ENCODE data around the gene CACHD1. TPM values are rescaled to one million over a fixed set of nuclear protein-coding genes. Genes with fewer than 3 reads are reported as not detected.

Gene CACHD1
- total RNA-seq, 3 donors from 2014 or later (not counting 1 experiment from before 2014, with no cell fraction given): not detected

DNA sequence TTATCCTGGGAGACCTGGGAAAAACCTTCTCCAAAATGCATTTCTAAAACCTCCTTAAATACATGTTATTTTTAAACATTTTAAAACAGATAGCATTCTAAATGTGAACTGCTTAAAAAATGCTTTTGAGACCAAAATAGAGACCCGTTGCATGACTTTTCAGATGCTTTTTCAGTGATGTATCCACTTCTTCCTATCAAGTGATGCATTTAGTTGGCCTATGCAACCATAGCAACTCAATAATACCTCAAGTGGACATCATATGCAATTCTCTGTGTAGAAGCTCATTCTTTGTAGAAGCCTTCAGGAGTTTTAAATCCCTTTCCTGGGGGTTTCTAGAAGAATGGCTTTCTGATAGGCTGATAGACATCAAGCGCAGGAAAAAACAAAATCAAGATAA lies 180.5 kb downstream of the CACHD1 start:
- H3K9me3 ChIP-seq (ENCODE audit: control insufficient read depth, insufficient read depth, low read length): no peaks in the 10 kb centered on the region
- H3K4me1 ChIP-seq (ENCODE audit: control insufficient read depth, insufficient read depth, low read length): no peaks in the 10 kb centered on the region
- DNase-seq (no peak), ATAC-seq (no peak)
- peaks cover 12 to 19% of the 10 kb centered on the region in 2 donors for H3K27me3 Mint-ChIP-seq (ENCODE audit: low read depth in 2 of 2)
- TF ChIP-seq CTCF (IDR thresholded peaks at IDR 0.05): no peak
- intact Hi-C loops (cut with micrococcal nuclease): no loop called here
- peaks cover 0 to 2% of the 10 kb centered on the region in 2 donors for H3K9me3 Mint-ChIP-seq
- 85% methylated on average over 1 of the region's 2 CpGs for WGBS (ENCODE audit: insufficient coverage)
- no peak overlapping the region for H3K4me3 Mint-ChIP-seq
- no peak overlapping the region for H3K4me3 ChIP-seq (ENCODE audit: low read length)
- no peaks in the 10 kb centered on the region for H3K4me1 Mint-ChIP-seq
- no peak overlapping the region for H3K27ac Mint-ChIP-seq
- H3K36me3 Mint-ChIP-seq: no peaks in the 10 kb centered on the region
- no peak overlapping the region for H3K27ac ChIP-seq (ENCODE audit: low read length)
- H3K27me3 ChIP-seq (ENCODE audit: control insufficient read depth, insufficient read depth, low read length): no peaks in the 10 kb centered on the region
- H3K36me3 ChIP-seq (ENCODE audit: control insufficient read depth, insufficient read depth, low read length): no peaks in the 10 kb centered on the region

GRCh38 chr1:64651841-64652240 lies 181.9 kb downstream of the CACHD1 start:
- no peak overlapping the region for H3K4me3 ChIP-seq (ENCODE audit: low read length)
- WGBS (ENCODE audit: insufficient coverage): 95% methylated on average over 4 of the region's 4 CpGs
- no peak for DNase-seq
- no peaks in the 10 kb centered on the region for H3K36me3 Mint-ChIP-seq
- no peaks in the 10 kb centered on the region for H3K9me3 ChIP-seq (ENCODE audit: control insufficient read depth, insufficient read depth, low read length)
- peaks cover 0 to 2% of the 10 kb centered on the region in 2 donors for H3K9me3 Mint-ChIP-seq
- H3K36me3 ChIP-seq (ENCODE audit: control insufficient read depth, insufficient read depth, low read length): no peaks in the 10 kb centered on the region
- no peaks in the 10 kb centered on the region for H3K4me1 ChIP-seq (ENCODE audit: control insufficient read depth, insufficient read depth, low read length)
- no peak overlapping the region for H3K27ac Mint-ChIP-seq
- no peak overlapping the region for H3K4me3 Mint-ChIP-seq
- intact Hi-C loops (cut with micrococcal nuclease): no loop called here
- no peak overlapping the region for H3K27ac ChIP-seq (ENCODE audit: low read length)
- H3K27me3 ChIP-seq (ENCODE audit: control insufficient read depth, insufficient read depth, low read length): no peaks in the 10 kb centered on the region
- no peak for ATAC-seq
- TF ChIP-seq CTCF (IDR thresholded peaks at IDR 0.05): no peak
- H3K4me1 Mint-ChIP-seq: no peaks in the 10 kb centered on the region
- H3K27me3 Mint-ChIP-seq (ENCODE audit: low read depth in 2 of 2): peaks cover 12 to 24% of the 10 kb centered on the region in 2 donors

- Mint-ChIP-seq H3K4me3 (no peak overlapping the region), H3K4me1 (no peaks in the 10 kb centered on the region), H3K27ac (no peak overlapping the region), H3K9me3 (peaks cover 0 to 2% of the 10 kb centered on the region in 2 donors), H3K27me3 (ENCODE audit: low read depth in 2 of 2) (peaks cover 12 to 19% of the 10 kb centered on the region in 2 donors), H3K36me3 (no peaks in the 10 kb centered on the region)
- Histone ChIP-seq H3K4me1 (ENCODE audit: control insufficient read depth, insufficient read depth, low read length) (no peaks in the 10 kb centered on the region), H3K4me3 (ENCODE audit: low read length) (no peak overlapping the region), H3K9me3 (ENCODE audit: control insufficient read depth, insufficient read depth, low read length) (no peaks in the 10 kb centered on the region), H3K27me3 (ENCODE audit: control insufficient read depth, insufficient read depth, low read length) (no peaks in the 10 kb centered on the region), H3K27ac (ENCODE audit: low read length) (no peak overlapping the region), H3K36me3 (ENCODE audit: control insufficient read depth, insufficient read depth, low read length) (no peaks in the 10 kb centered on the region)
- no peak for ATAC-seq
- WGBS (ENCODE audit: insufficient coverage): 60% methylated on average over 1 of the region's 2 CpGs
- DNase-seq: no peak
- TF ChIP-seq CTCF (IDR thresholded peaks at IDR 0.05): no peak
- intact Hi-C loops (cut with micrococcal nuclease): no loop called here
Observed at GRCh38 chr1:64653466-64653865, 183.5 kb downstream of the CACHD1 start.

Data from natural killer cell (primary cell).